B cell (primary cell): Measurements from ENCODE around the gene WNT11. TPM values are rescaled to one million over a fixed set of nuclear protein-coding genes. Genes with fewer than 3 reads are reported as not detected.

ENCODE experiments used
- ATAC-seq: fragments of 200-7000 bp; cut with Tn5 transposase; one replicate; pipeline ENCODE4 v1.10.0; 2021; ENCODE audit warnings: low read depth, mild to moderate bottlenecking, moderate number of reproducible peaks, moderate library complexity
- CTCF ChIA-PET: fragments of 350-600 bp; sonication (Branson Sonifier 250); formaldehyde crosslinking; loops from one replicate; lab custom pipeline; 2021; ENCODE audit warnings: antibody characterized with exemption, inconsistent platforms; lab: Charles Lee
- POLR2A ChIA-PET: fragments of 350-600 bp; sonication (Branson Sonifier 250); formaldehyde crosslinking; loops from one replicate; lab custom pipeline; 2021; ENCODE audit warnings: antibody characterized with exemption; lab: Charles Lee
- DNase-seq: peaks from one replicate; pipeline ENCODE4 v3.0.0; 2013
- H2AFZ ChIP-seq: 2 replicates; pipeline ENCODE4 v1.6.1; 2012; ENCODE audit warnings: mild to moderate bottlenecking, low read depth, low read length; ENCODE audit not compliant: insufficient read depth, poor library complexity, severe bottlenecking
- H3K27ac ChIP-seq, 2 donors: 1 replicate in 1 of 2; 2 replicates in 1 of 2; pipeline ENCODE4 v1.5.1; 2012 to 2013; ENCODE audit warnings: low read length in 2 of 2, mild to moderate bottlenecking in 2 of 2, moderate library complexity in 1 of 2
- H3K27me3 ChIP-seq, 4 experiments: fragments of 200-600 bp in 1 of 4; sonication (generic) in 1 of 4; replicated peaks in 1 of 4; 1 replicate in 2 of 4; 2 replicates in 2 of 4; pipeline versions ENCODE4 v1.6.1 to v1.7.0; 2013 to 2016; ENCODE audit warnings: low read length in 3 of 4, mild to moderate bottlenecking in 2 of 4, mixed read lengths in 1 of 4, moderate library complexity in 1 of 4; ENCODE audit not compliant: insufficient read depth in 4 of 4, control insufficient read depth in 3 of 4; ENCODE audit errors: control extremely low read depth in 1 of 4
- H3K36me3 ChIP-seq, 2 experiments: replicated peaks in 1 of 2; 1 replicate in 1 of 2; 2 replicates in 1 of 2; pipeline versions ENCODE4 v1.6.1 to v1.7.1; 2013; ENCODE audit warnings: low read length in 1 of 2; ENCODE audit not compliant: insufficient read depth in 2 of 2, control insufficient read depth in 1 of 2; ENCODE audit errors: control extremely low read depth in 1 of 2, extremely low read depth in 1 of 2
- H3K4me1 ChIP-seq, 2 donors: fragments of 200-600 bp in 1 of 2; sonication (generic) in 1 of 2; 1 replicate in 1 of 2; 2 replicates in 1 of 2; pipeline versions ENCODE4 v1.5.1 to v1.6.1; 2013 to 2017; ENCODE audit warnings: low read length in 2 of 2; ENCODE audit not compliant: control insufficient read depth in 2 of 2, insufficient read depth in 2 of 2
- H3K4me2 ChIP-seq: replicated peaks from 2 replicates; pipeline ENCODE3; 2012; ENCODE audit warnings: mild to moderate bottlenecking, low read depth, low read length; ENCODE audit not compliant: poor library complexity, severe bottlenecking
- H3K4me3 ChIP-seq, 5 experiments: fragments of 200-600 bp in 1 of 5; sonication (generic) in 1 of 5; 1 replicate in 3 of 5; 2 replicates in 2 of 5; pipeline versions ENCODE4 v1.5.1 to v1.7.0; 2011 to 2016; ENCODE audit warnings: low read length in 4 of 5, mild to moderate bottlenecking in 4 of 5, low read depth in 2 of 5, control low read depth in 1 of 5, moderate library complexity in 1 of 5; ENCODE audit not compliant: insufficient read depth in 1 of 5; ENCODE audit errors: control extremely low read depth in 1 of 5, extremely low read depth in 1 of 5
- H3K79me2 ChIP-seq: fragments of 200-600 bp; sonication (generic); one replicate; pipeline ENCODE4 v1.6.0; 2016; ENCODE audit warnings: low read length; ENCODE audit not compliant: control insufficient read depth, insufficient read depth
- H3K9ac ChIP-seq: fragments of 200-600 bp; sonication (generic); 2 replicates; pipeline ENCODE4 v1.6.1; 2017; ENCODE audit warnings: mild to moderate bottlenecking, low read length, moderate library complexity
- H3K9me3 ChIP-seq, 3 donors: one replicate each; pipeline versions ENCODE4 v1.6.1 to v1.7.1; 2013; ENCODE audit warnings: low read length in 2 of 3; ENCODE audit not compliant: control insufficient read depth in 2 of 3, insufficient read depth in 1 of 3; ENCODE audit errors: control extremely low read depth in 1 of 3
- H4K20me1 ChIP-seq: 2 replicates; pipeline ENCODE4 v1.6.0; 2012; ENCODE audit warnings: mild to moderate bottlenecking, low read length; ENCODE audit not compliant: insufficient read depth, control insufficient read depth, poor library complexity, severe bottlenecking
- H3K27ac Mint-ChIP-seq: one replicate; pipeline ENCODE4 v1.8.0; 2021; ENCODE audit warnings: mixed read lengths
- H3K27me3 Mint-ChIP-seq: one replicate; pipeline ENCODE4 v1.8.0; 2021; ENCODE audit warnings: mixed read lengths
- H3K4me1 Mint-ChIP-seq: one replicate; pipeline ENCODE4 v1.8.0; 2021; ENCODE audit warnings: mixed read lengths
- H3K4me3 Mint-ChIP-seq: one replicate; pipeline ENCODE4 v1.8.0; 2021; ENCODE audit warnings: mixed read lengths
- H3K9me3 Mint-ChIP-seq: one replicate; pipeline ENCODE4 v1.8.0; 2022; ENCODE audit warnings: mixed read lengths; ENCODE audit not compliant: insufficient read depth
- EZH2 ChIP-seq: IDR thresholded peaks from 2 replicates; pipeline ENCODE4 v1.6.1; 2012; ENCODE audit warnings: borderline replicate concordance, low read depth, mild to moderate bottlenecking, moderate library complexity, low read length; ENCODE audit not compliant: insufficient read depth, poor library complexity, severe bottlenecking
- WGBS: methylation state at CpG from one replicate; pipeline ENCODE4 v1.1.5; 2013; ENCODE audit warnings: missing lambda C conversion rate; ENCODE audit not compliant: insufficient coverage; 5-methylcytosine and 5-hydroxymethylcytosine counted together
- intact Hi-C: fragments of 100-400 bp; cut with micrococcal nuclease; formaldehyde crosslinking; loops from one replicate; pipeline ENCODE4 v1.10.0; 2022
- polyA plus RNA-seq: library from polyadenylated mRNA; depleted of rRNA; stranded (reverse); fragments of >200 nt; gene quantifications from 2 replicates; pipeline ENCODE4 v1.2.3, GENCODE V29; 2012
- total RNA-seq, 2 donors: library from RNA; stranded (reverse); fragments of 120-200 nt in 1 of 2; gene quantifications; 1 replicate in 1 of 2; 2 replicates in 1 of 2; pipeline versions ENCODE4 v1.2.3 to v1.2.4, GENCODE V29; 2013 to 2022
- TF ChIP-seq, protein P1 (sequence below): fragments of 200-600 bp; IDR thresholded peaks from one replicate; pipeline ENCODE4 v1.8.0; 2022; ENCODE audit warnings: antibody characterized with exemption, mild to moderate bottlenecking

Gene WNT11
- total and polyA plus RNA-seq, 2 donors (not counting 1 experiment from before 2014, with no cell fraction given), result 0.39 TPM; not detected in 1

DNA sequence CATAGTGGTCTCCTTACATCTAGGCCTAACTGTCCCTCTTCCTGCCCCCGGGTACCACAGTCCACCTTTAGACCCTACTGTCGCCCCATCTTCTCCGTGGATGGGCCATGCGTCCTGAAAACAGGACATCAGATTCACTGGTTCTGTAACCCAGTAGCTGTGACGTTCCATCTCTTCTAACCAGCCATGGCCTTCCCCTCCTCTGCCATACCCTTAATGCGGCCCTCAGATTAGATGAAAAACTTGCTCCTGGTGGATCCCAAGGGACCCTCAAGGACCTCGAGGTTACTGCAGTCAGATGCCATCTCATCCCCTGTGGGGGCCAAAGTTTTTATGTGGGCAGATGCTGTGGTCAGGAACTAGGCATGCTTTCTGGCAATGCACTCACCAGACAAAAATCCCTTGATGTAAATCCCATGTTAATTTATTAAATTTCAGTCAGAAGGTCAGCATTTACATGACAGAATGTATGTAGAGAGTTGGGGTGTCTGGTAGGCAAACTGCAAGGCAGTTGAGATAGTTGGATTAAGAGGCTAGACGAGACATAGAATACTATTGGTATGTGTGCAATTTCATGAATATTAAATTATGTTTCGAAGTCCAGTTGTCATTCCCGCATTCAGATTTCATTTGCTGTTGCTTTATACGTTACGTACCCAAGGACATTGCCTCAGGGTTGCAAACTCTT is 64.3 kb downstream of the WNT11 start:
- H3K9me3 ChIP-seq, result no peaks in the 10 kb centered on the region
- ChIA-PET POLR2A (no interaction called here), CTCF (interaction anchor here (1.7 kb wide), 1 partner anchor 10 kb away, joined by 5 read pairs; no protein-coding TSS in a partner anchor)
- no peak overlapping the region for H3K4me3 ChIP-seq
- no peaks in the 10 kb centered on the region for H4K20me1 ChIP-seq
- H2AFZ ChIP-seq, result no peak overlapping the region
- H3K27ac ChIP-seq, result no peak overlapping the region
- no peak for ATAC-seq
- TF ChIP-seq, protein P1, sequence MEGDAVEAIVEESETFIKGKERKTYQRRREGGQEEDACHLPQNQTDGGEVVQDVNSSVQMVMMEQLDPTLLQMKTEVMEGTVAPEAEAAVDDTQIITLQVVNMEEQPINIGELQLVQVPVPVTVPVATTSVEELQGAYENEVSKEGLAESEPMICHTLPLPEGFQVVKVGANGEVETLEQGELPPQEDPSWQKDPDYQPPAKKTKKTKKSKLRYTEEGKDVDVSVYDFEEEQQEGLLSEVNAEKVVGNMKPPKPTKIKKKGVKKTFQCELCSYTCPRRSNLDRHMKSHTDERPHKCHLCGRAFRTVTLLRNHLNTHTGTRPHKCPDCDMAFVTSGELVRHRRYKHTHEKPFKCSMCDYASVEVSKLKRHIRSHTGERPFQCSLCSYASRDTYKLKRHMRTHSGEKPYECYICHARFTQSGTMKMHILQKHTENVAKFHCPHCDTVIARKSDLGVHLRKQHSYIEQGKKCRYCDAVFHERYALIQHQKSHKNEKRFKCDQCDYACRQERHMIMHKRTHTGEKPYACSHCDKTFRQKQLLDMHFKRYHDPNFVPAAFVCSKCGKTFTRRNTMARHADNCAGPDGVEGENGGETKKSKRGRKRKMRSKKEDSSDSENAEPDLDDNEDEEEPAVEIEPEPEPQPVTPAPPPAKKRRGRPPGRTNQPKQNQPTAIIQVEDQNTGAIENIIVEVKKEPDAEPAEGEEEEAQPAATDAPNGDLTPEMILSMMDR, result no peak
- no peak for TF ChIP-seq EZH2
- H3K79me2 ChIP-seq, result no peaks in the 10 kb centered on the region
- no peak overlapping the region for H3K9ac ChIP-seq
- Mint-ChIP-seq H3K4me3 (no peak overlapping the region), H3K27ac (no peak overlapping the region), H3K27me3 (no peaks in the 10 kb centered on the region), H3K9me3 (no peaks in the 10 kb centered on the region), H3K4me1 (peaks cover 14% of the 10 kb centered on the region)
- H3K36me3 ChIP-seq, result peaks cover 0 to 42% of the 10 kb centered on the region in 2 experiments
- intact Hi-C loops, result no loop called here
- no peak overlapping the region for H3K4me2 ChIP-seq
- 93% methylated on average over 6 of the region's 12 CpGs for WGBS
- DNase-seq, result no peak
- H3K4me1 ChIP-seq, result peaks cover 0 to 13% of the 10 kb centered on the region in 2 donors
- H3K27me3 ChIP-seq, result no peaks in the 10 kb centered on the region

DNA sequence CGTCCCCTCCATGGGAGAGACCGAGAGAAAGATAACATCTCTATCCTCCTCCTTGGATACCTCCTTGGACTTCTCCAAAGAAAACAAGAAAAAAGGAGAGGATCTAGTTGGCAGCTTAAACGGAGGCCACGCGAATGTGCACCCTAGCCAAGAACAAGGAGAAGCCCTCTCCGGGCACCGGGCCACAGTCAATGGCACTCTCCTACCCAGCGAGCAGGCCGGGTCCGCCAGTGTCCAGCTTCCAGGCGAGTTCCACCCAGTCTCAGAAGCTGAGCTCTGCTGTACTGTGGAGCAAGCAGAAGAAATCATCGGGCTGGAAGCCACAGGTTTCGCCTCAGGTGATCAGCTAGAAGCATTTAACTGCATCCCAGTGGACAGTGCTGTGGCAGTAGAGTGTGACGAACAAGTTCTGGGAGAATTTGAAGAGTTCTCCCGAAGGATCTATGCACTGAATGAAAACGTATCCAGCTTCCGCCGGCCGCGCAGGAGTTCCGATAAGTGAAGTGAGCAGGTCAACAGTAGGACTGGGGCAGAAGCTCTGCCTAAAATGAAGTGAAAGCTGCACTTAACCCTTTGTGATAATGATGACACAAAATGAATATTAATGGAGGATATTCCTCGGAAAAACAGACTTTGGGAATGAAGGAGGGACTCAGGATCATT is 65.3 kb downstream of the WNT11 start:
- Histone ChIP-seq H2AFZ (no peak overlapping the region), H3K79me2 (no peaks in the 10 kb centered on the region), H3K27ac (no peak overlapping the region), H3K4me2 (no peak overlapping the region), H3K36me3 (peaks cover 0 to 48% of the 10 kb centered on the region in 2 experiments), H4K20me1 (no peaks in the 10 kb centered on the region), H3K9ac (no peak overlapping the region), H3K4me1 (peaks cover 0 to 13% of the 10 kb centered on the region in 2 donors), H3K27me3 (no peaks in the 10 kb centered on the region), H3K4me3 (no peak overlapping the region), H3K9me3 (no peaks in the 10 kb centered on the region)
- H3K4me1 Mint-ChIP-seq, result peaks cover 14% of the 10 kb centered on the region
- ATAC-seq, result no peak
- WGBS, result 97% methylated on average over 22 of the region's 22 CpGs
- H3K9me3 Mint-ChIP-seq, result no peaks in the 10 kb centered on the region
- no peaks in the 10 kb centered on the region for H3K27me3 Mint-ChIP-seq
- DNase-seq, result no peak
- no peak overlapping the region for H3K27ac Mint-ChIP-seq
- H3K4me3 Mint-ChIP-seq, result no peak overlapping the region
- TF ChIP-seq, protein P1, result no peak
- TF ChIP-seq EZH2, result no peak
- CTCF ChIA-PET, result interaction anchor here (1.4 to 1.6 kb wide), 3 partner anchors 9 to 11 kb away, joined by 4 to 7 read pairs (median 4); no protein-coding TSS in a partner anchor
- intact Hi-C loops, result no loop called here
- POLR2A ChIA-PET, result interaction anchor here (0.6 kb wide), 1 partner anchor 246 kb away, joined by 3 read pairs; no protein-coding TSS in a partner anchor
